ENCODE measurements around the gene LRRC7.
"Not testable (repeated sequence)": the region's sequence is repeated elsewhere in the genome, so short reads cannot be mapped to it uniquely, and the experiment has no call there.

LRRC7 gene

DNA sequence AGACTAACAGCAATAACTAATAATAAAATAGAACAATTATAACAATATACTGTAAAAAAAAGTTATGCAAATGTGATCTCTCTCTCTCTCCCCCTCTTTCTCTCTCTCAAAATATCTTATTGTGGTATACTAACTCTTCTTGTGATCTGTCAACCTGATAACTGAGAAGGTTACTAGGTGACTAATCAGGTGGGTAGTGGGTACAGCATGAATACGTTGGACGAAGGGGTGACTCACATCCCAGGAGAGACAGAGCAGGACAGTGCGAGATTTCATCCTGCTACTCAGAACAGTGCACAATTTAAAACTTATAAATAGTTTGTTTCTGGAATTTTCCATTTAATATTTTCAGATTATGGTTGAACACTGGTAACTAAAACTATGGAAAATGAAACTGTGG is 380.1 kb downstream of the LRRC7 start:
- DNase-seq, result no peak

GRCh38 chr1:69952676-69953075 is 385.0 kb downstream of the LRRC7 start:
- no peak for DNase-seq

DNA sequence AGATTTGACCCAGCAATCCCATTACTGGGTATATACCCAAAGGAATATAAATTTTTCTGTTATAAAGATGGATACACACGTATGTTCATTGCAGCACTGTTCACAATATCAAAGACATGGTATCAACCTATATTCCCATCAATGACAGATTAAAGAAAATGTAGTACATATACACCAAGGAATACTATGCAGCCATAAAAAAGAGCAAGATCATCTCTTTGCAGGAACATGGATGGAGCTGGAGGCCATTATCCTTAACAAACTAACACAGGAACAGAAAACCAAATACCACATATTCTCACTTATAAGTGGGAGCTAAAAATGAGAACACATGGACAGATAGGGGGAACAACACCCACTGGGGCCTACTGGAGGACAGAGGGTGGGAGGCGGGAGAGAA is 394.7 kb downstream of the LRRC7 start:
- DNase-seq, result not testable (repeated sequence)

DNA sequence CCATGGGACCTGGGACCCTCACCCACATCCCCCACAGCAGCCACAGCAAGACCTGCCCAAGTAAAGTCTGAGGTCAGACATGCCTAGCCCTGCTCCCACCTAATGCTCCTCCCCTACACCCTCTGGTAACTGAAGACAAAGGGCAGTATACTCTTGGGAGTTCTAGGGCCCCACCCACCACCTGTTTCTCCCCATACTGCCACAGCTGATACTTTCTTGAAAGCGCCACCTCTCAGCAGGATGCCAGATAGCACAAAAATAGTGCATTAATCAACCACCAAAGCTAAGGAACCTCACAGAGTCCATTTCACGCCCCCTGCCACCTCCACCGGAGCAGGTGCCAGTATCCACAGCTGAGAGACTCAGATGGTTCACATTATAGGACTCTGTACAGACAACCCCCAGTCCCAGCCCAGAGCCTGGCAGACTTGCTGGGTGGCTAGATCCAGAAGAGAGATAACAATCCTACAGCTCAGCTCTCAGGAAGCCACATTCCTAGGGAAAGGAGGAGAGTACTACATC is 399.6 kb downstream of the LRRC7 start:
- DNase-seq, result no peak

DNA sequence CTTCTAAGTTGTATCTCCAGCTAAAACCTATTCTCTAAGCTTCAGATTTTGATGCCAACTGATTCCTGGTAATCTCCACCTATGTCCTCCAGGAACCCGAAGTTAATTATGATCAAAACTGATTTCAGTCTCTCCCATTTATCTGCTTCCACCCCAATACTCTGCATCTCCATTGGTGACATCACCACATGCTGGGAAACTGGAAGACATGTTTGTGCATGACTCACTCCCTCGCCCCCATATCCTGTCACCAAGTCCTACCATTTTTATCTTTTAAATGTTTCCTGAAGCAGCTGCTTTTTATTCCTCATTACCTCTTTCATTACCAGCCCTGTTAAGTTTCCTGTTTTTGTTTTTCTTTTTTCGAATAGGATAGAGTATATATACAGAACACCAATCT is 409.2 kb downstream of the LRRC7 start:
- DNase-seq, result peak in 5 of 56 donors; percentile 3 to 31 (median 4)

DNA sequence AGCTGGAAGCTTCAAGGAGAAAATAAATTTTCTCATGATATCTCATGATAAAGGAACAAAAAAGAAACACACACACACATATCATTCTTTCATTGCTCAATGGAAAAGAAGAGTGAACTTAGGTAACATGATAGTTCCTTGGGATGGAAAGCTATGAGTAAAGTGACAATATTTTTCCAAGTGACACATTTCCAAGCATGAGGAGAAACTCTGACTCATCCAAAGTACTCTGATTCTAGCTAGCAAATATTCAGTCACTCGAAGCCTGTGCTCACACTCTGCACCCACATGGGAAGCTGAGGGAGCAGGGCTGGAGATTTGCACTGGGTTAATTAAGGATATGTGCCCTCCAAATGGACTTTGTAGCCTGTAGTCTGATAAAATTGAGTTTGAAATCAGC is 415.3 kb downstream of the LRRC7 start:
- DNase-seq, result peak in 1 of 56 donors; percentile 2

DNA sequence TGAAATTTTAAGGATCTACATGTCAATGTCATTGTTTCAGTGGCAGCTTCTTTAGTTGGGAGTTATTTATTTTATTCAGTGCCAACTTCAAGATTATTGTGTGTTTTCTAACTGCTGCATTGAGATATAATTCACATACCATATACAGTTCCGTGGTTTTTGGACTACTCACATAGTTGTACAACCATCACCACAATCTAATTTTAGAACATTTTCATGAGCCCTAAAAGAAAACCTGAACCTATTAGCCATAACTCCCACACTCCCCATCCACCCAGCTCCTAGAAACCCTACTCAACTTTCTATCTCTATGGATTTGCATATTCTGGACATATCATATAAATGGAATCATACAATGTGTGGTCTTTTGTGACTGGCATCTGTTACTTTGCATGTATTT is 417.7 kb downstream of the LRRC7 start:
- no peak for DNase-seq

GRCh38 chr1:69985901-69986439 is 418.2 kb downstream of the LRRC7 start:
- no peak for DNase-seq

GRCh38 chr1:69987881-69988280 is 420.2 kb downstream of the LRRC7 start:
- DNase-seq, result no peak

- DNase-seq, result no peak
Measured at GRCh38 chr1:69991644-69992043, 423.9 kb downstream of the LRRC7 start.

- no peak for DNase-seq
Measured at GRCh38 chr1:69992594-69992993, 424.9 kb downstream of the LRRC7 start.

- no peak for DNase-seq
Measured at GRCh38 chr1:69993810-69994209, 426.1 kb downstream of the LRRC7 start.

- no peak for DNase-seq
Measured at GRCh38 chr1:69994241-69994640, 426.5 kb downstream of the LRRC7 start.

- peak in 1 of 56 donors; percentile 2 for DNase-seq
Measured at GRCh38 chr1:69998847-69999246, 431.1 kb downstream of the LRRC7 start.

GRCh38 chr1:70003211-70003908 is 435.6 kb downstream of the LRRC7 start:
- no peak for DNase-seq

GRCh38 chr1:70005386-70006034 is 437.8 kb downstream of the LRRC7 start:
- no peak for DNase-seq

- no peak for DNase-seq
Measured at GRCh38 chr1:70008660-70009059, 440.9 kb downstream of the LRRC7 start.

DNA sequence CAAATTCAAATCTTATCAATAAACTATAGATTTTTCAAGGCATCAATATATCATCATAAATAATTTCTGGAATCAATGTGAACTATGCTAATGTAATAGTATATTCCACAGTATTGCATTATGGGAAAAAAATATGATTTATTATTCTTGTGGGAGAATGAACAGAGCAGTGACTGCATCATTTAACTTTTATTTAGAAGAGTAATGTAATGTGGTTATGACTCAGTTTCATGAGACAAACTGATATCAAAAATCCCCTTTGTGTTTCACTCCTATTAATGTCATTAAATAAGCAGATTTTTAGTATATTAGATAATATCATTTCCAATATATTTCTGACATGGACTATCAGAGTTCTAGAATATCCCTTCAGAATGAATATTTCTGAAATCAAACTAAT is 450.0 kb downstream of the LRRC7 start:
- DNase-seq, result no peak

DNA sequence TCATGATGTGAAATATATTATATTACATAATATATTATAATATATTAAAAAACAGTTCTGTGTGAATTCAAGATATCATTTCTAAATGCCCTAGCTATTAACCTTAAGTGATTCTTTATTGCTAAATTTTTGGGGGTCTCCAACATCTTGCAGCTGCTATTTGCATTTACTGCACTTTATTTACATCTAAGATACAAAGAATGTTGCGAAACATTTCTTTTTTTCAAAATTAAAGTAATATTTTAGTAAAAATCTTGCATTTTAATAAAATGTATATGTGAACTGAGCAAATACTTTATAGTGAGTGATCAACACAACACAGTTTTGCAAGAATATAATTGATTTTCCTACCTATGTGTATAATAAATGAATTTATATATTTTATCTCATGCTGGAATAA is 456.6 kb downstream of the LRRC7 start:
- no peak for DNase-seq

DNA sequence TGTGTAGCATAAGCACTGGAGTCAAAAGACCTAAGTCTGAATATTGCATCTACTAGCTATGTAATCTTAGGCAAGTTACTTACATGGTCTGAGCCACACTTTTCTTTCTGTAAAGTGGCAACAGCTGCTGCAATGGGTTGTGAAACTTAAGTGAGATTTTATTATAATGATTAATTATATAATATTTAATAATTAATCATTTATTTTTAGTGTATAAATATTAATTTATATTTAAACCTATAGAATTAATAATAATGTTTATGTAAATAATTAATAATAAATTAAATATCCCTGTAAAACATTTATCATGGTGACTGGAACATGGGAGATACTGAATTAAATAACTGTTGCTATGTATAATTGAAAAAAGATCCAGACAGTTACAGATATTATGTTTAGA is 457.3 kb downstream of the LRRC7 start:
- DNase-seq, result no peak

- DNase-seq, result no peak
Measured at GRCh38 chr1:70025846-70026245, 458.1 kb downstream of the LRRC7 start.

- no peak for DNase-seq
Measured at GRCh38 chr1:70033266-70033873, 465.6 kb downstream of the LRRC7 start.
